Keratinocyte (primary cell): Measurements from ENCODE around the gene ZBTB46. TPM values are rescaled to one million over a fixed set of nuclear protein-coding genes. Genes with fewer than 3 reads are reported as not detected.

Experiments used
- DNase-seq: peaks from one replicate; pipeline ENCODE4 v3.0.0-alpha.2; 2011; ENCODE audit warnings: low read depth, missing footprints, low spot score
- FAIRE-seq: peaks from 2 replicates; lab custom pipeline; 2011; peaks lifted over from hg19 to GRCh38; lab: Jason Lieb, UNC
- H2AFZ ChIP-seq: 2 replicates; pipeline ENCODE4 v1.6.0; 2012; ENCODE audit warnings: low read length, control low read depth, inconsistent platforms; ENCODE audit not compliant: control insufficient read depth
- H3K27ac ChIP-seq: 2 replicates; pipeline ENCODE4 v1.5.1; 2011; ENCODE audit warnings: low read length; ENCODE audit not compliant: control insufficient read depth, insufficient read depth
- H3K27me3 ChIP-seq: 3 replicates; pipeline ENCODE4 v1.6.0; 2011; ENCODE audit warnings: low read length; ENCODE audit not compliant: control insufficient read depth, insufficient read depth; ENCODE audit errors: extremely low read depth
- H3K36me3 ChIP-seq, 2 experiments: 2 replicates in 1 of 2; 3 replicates in 1 of 2; pipeline ENCODE4 v1.5.1; 2011; ENCODE audit warnings: low read length in 2 of 2, mild to moderate bottlenecking in 1 of 2; ENCODE audit not compliant: control insufficient read depth in 2 of 2, insufficient read depth in 2 of 2; ENCODE audit errors: extremely low read depth in 1 of 2
- H3K4me1 ChIP-seq: 3 replicates; pipeline ENCODE4 v1.5.1; 2011; ENCODE audit warnings: low read length; ENCODE audit not compliant: control insufficient read depth, insufficient read depth; ENCODE audit errors: extremely low read depth
- H3K4me2 ChIP-seq: 3 replicates; pipeline ENCODE4 v1.6.0; 2011; ENCODE audit warnings: low read depth, low read length; ENCODE audit not compliant: control insufficient read depth, insufficient read depth; ENCODE audit errors: extremely low read depth
- H3K4me3 ChIP-seq, 3 experiments: fragments of 200-600 bp in 1 of 3; sonication (generic) in 1 of 3; 2 replicates in 2 of 3; 3 replicates in 1 of 3; pipeline ENCODE4 v1.5.1; 2011 to 2016; ENCODE audit warnings: low read length in 3 of 3, mild to moderate bottlenecking in 3 of 3, control low read depth in 2 of 3, inconsistent platforms in 1 of 3, low read depth in 1 of 3, mixed read lengths in 1 of 3, mixed run types in 1 of 3, moderate library complexity in 1 of 3; ENCODE audit not compliant: control insufficient read depth in 2 of 3, insufficient read depth in 2 of 3; ENCODE audit errors: extremely low read depth in 1 of 3
- H3K79me2 ChIP-seq: 2 replicates; pipeline ENCODE4 v1.6.0; 2012; ENCODE audit warnings: low read length; ENCODE audit not compliant: control insufficient read depth, insufficient read depth
- H3K9ac ChIP-seq: 3 replicates; pipeline ENCODE4 v1.6.0; 2011; ENCODE audit warnings: low read length; ENCODE audit not compliant: control insufficient read depth, insufficient read depth; ENCODE audit errors: extremely low read depth
- H3K9me1 ChIP-seq: 3 replicates; pipeline ENCODE4 v1.6.0; 2011; ENCODE audit warnings: low read length; ENCODE audit not compliant: control insufficient read depth, insufficient read depth; ENCODE audit errors: extremely low read depth
- H3K9me3 ChIP-seq: 2 replicates; pipeline ENCODE4 v1.5.1; 2012; ENCODE audit warnings: low read depth, low read length; ENCODE audit not compliant: control insufficient read depth
- H4K20me1 ChIP-seq: 3 replicates; pipeline ENCODE4 v1.6.0; 2011; ENCODE audit warnings: low read length; ENCODE audit not compliant: control insufficient read depth, insufficient read depth; ENCODE audit errors: extremely low read depth
- EZH2 ChIP-seq: IDR thresholded peaks from one replicate; pipeline ENCODE4 v1.6.1; 2012; ENCODE audit warnings: inconsistent platforms, mild to moderate bottlenecking, low read length, moderate library complexity
- dilution Hi-C: fragments of 300-500 bp; cut with MboI; formaldehyde crosslinking; loops from one replicate; pipeline ENCODE4 v1.7.0; 2020; ENCODE audit warnings: low sequenced_read_pairs; ENCODE audit not compliant: extremely low pct_ligation_motif_present
- polyA plus RNA-seq, 5 experiments: library from polyadenylated mRNA; depleted of rRNA in 3 of 5; stranded (reverse) in 3 of 5; stranded (forward) in 1 of 5; unstranded in 1 of 5; fragments of >200 nt; gene quantifications; 1 replicate in 1 of 5; 2 replicates in 3 of 5; 3 replicates in 1 of 5; pipeline versions ENCODE4 v1.2.1 to v1.2.3, GENCODE V29; 2011 to 2012; ENCODE audit warnings: missing spikeins in 2 of 5, low read depth in 1 of 5, low replicate concordance in 1 of 5
- TF ChIP-seq, protein P1 (sequence below), 3 experiments: IDR thresholded peaks in 1 of 3; conservative IDR thresholded peaks in 1 of 3; optimal IDR thresholded peaks in 1 of 3; 2 replicates in 2 of 3; 3 replicates in 1 of 3; pipeline versions ENCODE3 to v1.5.1; 2011; ENCODE audit warnings: low read length in 3 of 3, mild to moderate bottlenecking in 3 of 3, moderate library complexity in 2 of 3, control low read depth in 1 of 3, inconsistent platforms in 1 of 3; ENCODE audit not compliant: insufficient read depth in 2 of 3; ENCODE audit errors: extremely low read depth in 1 of 3

Gene ZBTB46
- polyA plus RNA-seq, 1 donor (not counting 4 experiments of a cell fraction or from before 2014, with no cell fraction given) = 0.12 TPM

DNA sequence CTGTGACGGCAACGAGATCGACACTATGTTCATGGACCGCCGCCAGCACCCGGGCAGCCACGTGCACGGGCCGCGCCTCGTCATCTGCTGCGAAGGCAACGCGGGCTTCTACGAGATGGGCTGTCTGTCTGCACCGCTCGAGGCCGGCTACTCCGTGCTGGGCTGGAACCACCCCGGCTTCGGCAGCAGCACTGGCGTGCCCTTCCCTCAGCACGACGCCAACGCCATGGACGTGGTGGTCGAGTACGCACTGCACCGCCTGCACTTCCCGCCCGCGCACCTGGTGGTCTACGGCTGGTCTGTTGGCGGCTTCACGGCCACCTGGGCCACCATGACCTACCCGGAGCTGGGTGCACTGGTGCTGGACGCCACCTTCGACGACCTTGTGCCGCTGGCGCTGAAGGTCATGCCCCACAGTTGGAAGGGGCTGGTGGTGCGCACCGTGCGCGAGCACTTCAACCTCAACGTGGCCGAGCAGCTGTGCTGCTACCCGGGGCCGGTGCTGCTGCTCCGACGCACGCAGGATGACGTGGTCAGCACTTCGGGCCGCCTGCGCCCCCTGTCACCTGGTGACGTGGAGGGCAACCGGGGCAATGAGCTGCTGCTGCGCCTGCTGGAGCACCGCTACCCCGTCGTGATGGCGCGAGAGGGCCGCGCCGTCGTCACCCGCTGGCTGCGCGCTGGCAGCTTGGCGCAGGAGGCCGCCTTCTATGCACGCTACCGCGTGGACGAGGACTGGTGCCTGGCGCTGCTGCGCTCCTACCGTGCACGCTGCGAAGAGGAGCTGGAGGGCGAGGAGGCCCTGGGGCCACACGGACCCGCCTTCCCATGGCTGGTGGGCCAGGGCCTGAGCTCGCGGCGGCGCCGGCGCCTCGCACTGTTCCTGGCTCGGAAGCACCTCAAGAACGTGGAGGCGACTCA lies 31.2 kb upstream of the ZBTB46 start:
- no peak overlapping the region for H2AFZ ChIP-seq
- H3K9me1 ChIP-seq = no peaks in the 10 kb centered on the region
- no peak overlapping the region for H3K9ac ChIP-seq
- H3K79me2 ChIP-seq = peaks cover 37% of the 10 kb centered on the region
- no peaks in the 10 kb centered on the region for H3K9me3 ChIP-seq
- H4K20me1 ChIP-seq = peaks cover 3% of the 10 kb centered on the region
- peaks cover 8 to 19% of the 10 kb centered on the region in 2 experiments for H3K36me3 ChIP-seq
- H3K27me3 ChIP-seq = peaks cover 5% of the 10 kb centered on the region
- no peak overlapping the region for H3K4me3 ChIP-seq
- DNase-seq (no peak), FAIRE-seq (no peak)
- H3K27ac ChIP-seq = no peak overlapping the region
- TF ChIP-seq, protein P1, sequence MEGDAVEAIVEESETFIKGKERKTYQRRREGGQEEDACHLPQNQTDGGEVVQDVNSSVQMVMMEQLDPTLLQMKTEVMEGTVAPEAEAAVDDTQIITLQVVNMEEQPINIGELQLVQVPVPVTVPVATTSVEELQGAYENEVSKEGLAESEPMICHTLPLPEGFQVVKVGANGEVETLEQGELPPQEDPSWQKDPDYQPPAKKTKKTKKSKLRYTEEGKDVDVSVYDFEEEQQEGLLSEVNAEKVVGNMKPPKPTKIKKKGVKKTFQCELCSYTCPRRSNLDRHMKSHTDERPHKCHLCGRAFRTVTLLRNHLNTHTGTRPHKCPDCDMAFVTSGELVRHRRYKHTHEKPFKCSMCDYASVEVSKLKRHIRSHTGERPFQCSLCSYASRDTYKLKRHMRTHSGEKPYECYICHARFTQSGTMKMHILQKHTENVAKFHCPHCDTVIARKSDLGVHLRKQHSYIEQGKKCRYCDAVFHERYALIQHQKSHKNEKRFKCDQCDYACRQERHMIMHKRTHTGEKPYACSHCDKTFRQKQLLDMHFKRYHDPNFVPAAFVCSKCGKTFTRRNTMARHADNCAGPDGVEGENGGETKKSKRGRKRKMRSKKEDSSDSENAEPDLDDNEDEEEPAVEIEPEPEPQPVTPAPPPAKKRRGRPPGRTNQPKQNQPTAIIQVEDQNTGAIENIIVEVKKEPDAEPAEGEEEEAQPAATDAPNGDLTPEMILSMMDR (optimal IDR thresholded peaks at IDR 0.05 in 1 of 3, IDR thresholded peaks at IDR 0.05 in 1 of 3, conservative IDR thresholded peaks at IDR 0.05 in 1 of 3; ENCODE audit: extremely low read depth in 1 of 3, insufficient read depth in 2 of 3, low read length in 3 of 3) = no peak
- no peak for TF ChIP-seq EZH2
- peaks cover 13% of the 10 kb centered on the region for H3K4me1 ChIP-seq
- dilution Hi-C loops = no loop called here
- no peak overlapping the region for H3K4me2 ChIP-seq

DNA sequence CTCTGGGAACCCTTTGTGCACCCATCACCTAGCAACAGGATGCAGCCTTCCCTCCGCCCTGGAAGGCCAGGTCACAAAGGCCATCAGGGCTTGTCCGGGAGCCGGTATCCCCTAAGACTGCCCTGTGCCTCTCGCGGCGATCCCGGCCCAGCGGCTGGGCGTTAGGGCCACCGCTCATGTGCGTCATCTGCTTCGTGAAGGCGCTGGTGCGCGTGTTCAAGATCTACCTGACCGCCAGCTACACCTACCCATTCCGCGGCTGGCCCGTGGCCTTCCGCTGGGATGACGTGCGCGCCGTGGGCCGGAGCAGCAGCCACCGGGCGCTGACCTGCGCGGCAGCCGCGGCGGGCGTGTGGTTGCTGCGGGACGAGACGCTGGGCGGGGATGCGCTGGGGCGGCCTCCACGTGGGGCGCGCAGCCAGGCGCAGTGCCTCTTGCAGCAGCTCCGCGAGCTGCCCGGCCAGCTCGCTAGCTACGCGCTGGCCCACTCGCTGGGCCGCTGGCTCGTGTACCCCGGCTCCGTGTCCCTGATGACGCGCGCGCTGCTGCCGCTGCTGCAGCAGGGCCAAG lies 30.4 kb upstream of the ZBTB46 start, which contains the start of gene ABHD16B:
Gene ABHD16B, plus strand, starts transcription at position 134 of the 570 bp plus-strand sequence. Its CDS starts 43 bp downstream, at position 177.
- no peak for FAIRE-seq
- Histone ChIP-seq H3K9ac (no peak within 1 kb of the TSS), H3K9me3 (no peaks in the 10 kb centered on the region), H3K9me1 (no peaks in the 10 kb centered on the region), H3K4me2 (no peak within 1 kb of the TSS), H3K36me3 (peaks cover 5 to 19% of the 10 kb centered on the region in 2 experiments), H3K27ac (no peak within 1 kb of the TSS), H2AFZ (no peak within 1 kb of the TSS), H3K27me3 (peaks cover 12% of the 10 kb centered on the region), H3K4me3 (no peak within 1 kb of the TSS), H3K4me1 (peaks cover 9% of the 10 kb centered on the region), H3K79me2 (peaks cover 29% of the 10 kb centered on the region), H4K20me1 (peaks cover 6% of the 10 kb centered on the region)
- dilution Hi-C loops = no loop called here
- DNase-seq = no peak
- TF ChIP-seq, protein P1 (optimal IDR thresholded peaks at IDR 0.05 in 1 of 3, IDR thresholded peaks at IDR 0.05 in 1 of 3, conservative IDR thresholded peaks at IDR 0.05 in 1 of 3; ENCODE audit: extremely low read depth in 1 of 3, insufficient read depth in 2 of 3, low read length in 3 of 3) = no peak
- no peak for TF ChIP-seq EZH2
